Eye (tissue), 1 donor: ENCODE results near the gene RNF207.
"Not testable (repeated sequence)": the region's sequence is repeated elsewhere in the genome, so short reads cannot be mapped to it uniquely, and the experiment has no call there.

Experiments
- DNase-seq: peaks from one replicate; pipeline ENCODE4 v3.0.0-alpha.2; 2015

Gene RNF207

DNA sequence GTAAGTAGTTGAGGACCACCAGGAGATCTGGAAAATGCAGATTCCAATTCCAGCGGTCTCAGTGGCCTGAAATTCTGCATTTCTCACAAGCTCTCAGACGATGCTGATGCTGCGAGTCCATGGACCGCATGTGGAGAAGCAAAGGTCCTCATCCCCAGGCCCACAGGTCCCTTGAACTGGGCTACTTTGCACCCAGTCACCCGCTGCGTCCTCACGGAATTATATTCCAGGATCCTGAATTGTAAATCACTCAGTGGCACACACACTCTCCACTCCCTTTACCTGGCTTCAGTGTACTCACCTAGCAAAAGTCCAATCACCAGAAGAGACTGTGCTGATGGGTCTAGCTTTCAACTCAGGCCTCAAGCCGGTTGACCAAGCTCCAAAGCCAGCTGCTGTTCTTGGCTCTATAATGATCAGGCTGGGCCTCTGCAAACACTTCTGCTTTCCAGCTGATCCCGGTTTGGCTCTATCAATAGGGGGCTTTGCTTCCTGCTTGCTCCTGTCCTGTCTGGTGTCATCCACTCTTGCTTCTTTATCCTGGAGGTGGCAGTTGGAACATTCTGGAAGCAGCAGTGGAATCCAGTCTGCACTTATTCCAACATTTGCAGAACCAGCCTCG is 5.6 kb upstream of the RNF207 start:
- DNase-seq = no peak

DNA sequence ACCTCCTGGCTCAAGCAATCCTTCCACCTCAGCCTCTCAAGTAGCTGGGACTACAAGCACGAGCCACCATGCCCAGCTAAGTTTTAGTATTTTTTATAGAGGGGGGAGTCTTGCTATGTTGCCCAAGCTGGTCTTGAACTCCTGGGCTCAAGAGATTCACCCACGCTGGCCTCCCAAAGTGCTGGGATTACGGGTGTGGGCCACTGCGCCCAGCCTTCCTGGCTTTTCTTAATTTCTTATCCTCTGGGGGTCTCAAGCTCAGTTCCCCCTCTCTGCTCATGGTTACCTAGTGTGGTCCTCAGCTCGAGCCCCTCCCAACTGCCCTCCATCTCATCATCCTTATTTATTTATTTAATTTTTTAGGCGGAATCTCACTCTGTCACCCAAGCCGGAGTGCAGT is 3.7 kb upstream of the RNF207 start:
- no peak for DNase-seq

DNA sequence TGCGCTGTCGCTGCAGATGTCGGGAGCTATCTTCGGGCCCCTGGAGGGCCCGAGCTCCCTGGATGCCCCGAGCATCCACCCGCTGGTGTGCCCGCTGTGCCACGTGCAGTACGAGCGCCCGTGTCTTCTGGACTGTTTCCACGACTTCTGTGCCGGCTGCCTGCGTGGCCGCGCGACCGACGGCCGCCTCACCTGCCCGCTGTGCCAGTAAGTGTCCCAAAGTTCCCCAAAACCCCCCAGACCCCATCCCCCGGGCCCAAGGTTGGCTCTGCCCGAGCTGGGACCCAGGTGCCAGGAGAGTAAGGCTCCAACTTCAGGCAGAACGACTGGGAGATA is 569 bp downstream of the RNF207 start:
- DNase-seq = no peak

DNA sequence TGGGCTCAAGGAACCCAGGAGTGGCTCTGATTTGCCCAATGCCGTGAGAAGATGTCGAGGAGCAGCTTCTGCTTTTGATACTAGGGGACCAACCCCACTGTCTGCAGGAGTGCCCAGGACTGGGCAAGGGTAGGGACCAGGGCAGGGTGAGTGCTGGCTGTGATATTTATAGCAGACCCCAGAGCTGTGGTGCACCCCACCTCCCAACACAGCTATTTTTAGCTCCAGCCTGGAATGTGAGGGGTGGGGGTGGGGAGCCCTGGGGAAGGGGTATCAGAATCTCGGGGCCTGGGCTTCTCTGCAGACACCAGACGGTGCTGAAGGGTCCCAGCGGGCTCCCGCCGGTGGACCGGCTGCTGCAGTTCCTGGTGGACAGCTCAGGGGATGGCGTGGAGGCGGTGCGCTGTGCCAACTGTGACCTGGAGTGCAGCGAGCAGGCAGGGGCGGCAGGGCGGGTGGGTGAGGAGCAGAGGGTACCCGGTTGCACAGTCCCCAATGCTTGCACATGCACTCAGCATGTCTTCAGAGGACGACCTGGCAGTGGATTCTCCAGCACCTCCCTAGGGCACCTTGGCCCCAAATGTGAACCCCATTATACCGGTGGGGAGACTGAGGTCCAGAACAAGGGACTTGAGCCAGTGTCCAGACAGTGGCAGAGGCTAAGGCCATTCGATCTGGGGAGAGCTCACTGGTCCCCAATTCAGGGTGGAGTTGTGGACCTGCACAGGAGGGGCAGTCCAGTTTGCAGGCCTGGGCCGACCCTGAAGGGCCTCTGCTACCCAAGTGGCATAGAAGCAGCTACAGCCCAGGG is 1.4 kb downstream of the RNF207 start:
- DNase-seq = no peak

DNA sequence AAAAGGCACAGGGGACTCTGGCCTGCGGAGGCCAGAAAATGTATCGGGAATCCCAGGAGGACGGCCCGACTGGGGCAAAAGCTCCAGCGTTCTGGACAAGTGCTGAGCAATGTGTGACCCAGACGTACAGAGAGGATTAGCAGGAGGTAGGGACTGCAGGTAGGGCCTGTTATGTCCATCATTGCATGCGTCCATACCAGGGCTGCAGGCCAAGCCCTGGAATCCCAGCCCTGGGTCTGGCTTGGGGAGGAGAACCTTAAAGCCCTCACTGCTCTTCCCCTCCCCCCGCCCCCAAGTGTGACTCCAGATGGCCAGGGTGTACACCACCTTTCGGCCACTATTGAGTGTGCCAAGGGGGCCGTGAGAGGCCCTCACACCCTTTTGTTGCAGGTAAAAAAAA is 2.0 kb downstream of the RNF207 start:
- DNase-seq = no peak

DNA sequence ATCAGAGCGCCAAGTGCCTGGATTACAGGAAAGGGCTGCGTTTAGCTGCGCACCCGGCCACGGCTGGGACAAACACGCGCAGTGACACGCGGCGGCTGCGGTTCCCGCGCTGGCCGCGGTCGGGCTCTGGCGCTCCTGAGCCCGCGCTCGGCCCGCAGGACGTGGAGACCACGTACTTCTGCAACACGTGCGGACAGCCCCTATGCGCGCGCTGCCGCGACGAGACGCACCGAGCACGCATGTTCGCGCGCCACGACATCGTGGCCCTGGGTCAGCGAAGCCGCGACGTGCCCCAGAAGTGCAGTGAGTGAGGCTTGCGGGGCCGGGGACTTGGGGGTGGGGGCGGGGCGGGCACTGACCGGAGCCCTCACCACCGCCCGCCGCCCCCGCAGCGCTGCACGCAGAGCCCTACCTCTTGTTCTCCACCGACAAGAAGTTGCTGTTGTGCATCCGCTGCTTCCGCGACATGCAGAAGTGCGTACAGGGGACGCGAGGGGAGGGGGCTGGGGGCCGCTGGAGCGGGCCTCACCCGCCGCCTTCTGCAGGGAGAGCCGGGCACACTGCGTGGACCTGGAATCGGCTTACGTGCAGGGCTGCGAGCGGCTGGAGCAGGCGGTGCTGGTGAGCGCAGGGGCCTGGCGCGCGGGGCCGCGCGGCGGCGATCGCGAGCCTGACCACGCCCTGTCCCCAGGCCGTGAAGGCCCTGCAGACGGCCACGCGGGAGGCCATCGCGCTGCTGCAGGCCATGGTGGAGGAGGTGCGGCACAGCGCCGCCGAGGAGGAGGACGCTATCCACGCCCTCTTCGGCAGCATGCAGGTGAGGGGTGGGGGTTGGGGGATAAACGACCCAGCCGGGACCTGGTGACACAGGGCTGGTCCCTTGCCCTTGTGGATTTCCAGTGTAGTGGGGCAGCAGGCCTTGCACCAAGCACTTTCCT is 3.1 kb downstream of the RNF207 start:
- DNase-seq = peak; percentile 83

DNA sequence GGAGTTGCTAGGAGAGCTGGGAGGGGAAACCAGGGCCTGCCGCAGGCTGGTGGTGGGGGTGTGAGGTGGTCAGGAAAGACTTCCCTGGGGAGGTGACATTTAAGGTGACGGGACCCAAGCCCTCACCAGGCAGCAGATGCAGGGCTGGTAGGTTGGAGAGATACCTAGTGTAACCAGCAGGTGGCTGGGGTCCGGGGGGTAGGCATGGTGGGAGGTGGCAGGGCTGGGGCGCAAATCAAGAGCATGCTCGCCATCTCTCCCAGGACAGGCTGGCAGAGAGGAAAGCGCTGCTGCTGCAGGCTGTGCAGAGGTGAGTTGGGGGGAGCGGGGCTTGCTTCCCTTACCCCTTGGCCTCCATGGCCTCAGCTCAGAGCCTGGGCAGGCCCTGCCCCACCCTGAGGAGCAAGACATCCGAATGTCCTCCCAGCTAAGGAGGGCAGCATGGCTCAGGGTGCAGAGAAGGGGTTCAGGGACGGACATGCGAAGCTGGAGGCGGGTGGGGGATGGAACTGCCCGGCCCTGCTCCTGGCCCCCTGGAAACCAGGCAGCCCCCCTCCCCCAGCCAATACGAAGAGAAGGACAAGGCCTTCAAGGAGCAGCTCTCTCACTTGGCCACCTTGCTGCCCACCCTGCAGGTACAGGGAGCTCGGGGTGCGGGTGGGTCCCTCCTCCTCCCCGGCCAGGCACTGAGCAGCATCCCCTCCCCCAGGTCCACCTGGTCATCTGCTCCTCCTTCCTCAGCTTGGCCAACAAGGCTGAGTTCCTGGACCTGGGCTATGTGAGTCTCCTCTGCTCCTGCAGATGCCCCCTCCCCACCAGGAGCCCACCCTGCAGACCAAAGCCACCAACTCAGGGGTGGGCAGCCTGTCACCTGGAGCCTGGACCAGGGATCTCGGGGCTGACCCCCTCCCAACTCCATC is 4.0 kb downstream of the RNF207 start:
- peak; percentile 41 for DNase-seq

DNA sequence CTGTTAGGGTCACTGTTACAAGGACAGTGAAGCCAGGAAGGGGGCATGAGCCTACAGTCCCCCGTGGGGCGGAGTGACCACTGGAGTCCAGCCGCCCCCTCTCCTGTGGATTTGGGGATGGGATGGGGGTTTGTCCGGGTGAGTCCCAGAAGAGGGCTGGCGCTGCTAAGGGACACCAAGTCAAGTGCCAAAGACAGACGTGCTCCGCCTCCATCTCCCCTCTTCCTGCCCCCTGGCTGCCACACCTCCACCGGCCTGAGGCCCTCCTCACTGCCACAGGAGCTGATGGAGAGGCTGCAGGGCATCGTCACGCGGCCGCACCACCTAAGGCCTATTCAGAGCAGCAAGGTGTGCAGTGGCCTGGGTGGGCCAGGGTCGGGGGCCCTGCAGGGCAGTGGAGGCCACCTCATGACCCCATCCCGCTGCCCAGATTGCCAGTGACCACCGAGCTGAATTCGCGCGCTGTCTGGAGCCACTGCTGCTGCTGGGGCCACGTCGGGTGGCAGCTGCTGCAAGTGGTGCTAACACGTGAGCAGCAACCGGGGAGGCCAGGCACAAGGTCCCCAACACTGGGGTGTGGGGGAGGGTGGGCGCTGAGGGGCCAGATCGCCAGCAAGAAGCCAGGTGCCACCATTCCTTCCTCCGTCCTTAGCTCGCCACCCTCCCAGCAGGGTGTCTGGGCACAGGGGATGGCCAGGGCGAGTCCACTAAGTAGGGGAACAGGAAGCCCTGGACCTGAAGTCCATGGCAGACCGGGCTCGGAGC is 4.9 kb downstream of the RNF207 start:
- no peak for DNase-seq

DNA sequence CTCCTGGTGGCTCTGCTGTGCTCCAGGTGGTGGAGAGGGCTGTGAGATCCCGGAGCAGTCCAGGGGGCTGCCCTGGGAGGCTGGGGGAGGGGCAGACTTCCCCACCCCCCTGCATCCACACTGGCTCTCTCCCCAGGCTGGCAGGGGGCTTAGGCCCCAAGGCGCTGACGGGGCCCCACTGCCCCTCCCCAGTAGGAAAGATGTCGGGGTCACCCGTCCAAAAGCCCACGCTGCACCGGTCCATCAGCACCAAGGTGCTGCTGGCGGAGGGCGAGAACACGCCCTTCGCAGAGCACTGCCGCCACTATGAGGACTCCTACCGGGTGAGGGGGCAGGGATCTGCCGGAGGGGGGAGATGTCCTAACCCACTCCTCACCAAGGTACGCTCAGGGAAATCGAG is 5.8 kb downstream of the RNF207 start:
- no peak for DNase-seq

DNA sequence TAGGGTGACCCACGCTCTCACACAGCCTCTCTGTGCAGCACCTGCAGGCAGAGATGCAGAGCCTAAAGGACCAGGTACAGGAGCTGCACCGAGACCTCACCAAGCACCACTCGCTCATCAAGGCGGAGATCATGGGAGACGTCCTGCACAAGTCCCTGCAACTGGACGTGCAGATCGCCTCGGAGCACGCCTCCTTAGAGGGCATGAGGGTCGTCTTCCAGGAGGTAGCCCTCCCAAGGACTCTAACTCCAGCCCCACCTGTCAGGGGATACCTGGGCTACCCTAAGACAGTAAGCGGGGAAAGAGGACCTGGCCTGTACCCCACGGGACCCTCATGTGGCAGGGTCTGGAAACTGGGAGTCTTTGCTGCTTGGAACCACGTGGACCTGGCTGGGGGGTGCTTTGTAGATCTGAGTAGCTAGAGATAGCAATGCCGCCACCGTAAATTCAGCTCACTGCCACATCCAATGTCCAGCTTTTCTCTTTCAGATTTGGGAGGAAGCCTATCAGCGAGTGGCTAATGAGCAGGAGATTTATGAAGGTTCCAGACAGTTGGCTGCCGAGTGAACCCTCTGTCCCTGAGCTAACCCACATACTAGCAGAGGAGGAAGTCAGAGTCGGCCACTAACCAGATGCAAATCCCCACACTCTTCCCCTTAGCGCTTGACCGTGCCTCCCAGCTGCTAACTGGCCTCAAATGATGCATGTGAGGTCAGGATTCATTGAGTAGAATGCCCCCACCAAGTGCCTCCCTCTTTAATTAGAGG is 6.5 kb downstream of the RNF207 start:
- no peak for DNase-seq

DNA sequence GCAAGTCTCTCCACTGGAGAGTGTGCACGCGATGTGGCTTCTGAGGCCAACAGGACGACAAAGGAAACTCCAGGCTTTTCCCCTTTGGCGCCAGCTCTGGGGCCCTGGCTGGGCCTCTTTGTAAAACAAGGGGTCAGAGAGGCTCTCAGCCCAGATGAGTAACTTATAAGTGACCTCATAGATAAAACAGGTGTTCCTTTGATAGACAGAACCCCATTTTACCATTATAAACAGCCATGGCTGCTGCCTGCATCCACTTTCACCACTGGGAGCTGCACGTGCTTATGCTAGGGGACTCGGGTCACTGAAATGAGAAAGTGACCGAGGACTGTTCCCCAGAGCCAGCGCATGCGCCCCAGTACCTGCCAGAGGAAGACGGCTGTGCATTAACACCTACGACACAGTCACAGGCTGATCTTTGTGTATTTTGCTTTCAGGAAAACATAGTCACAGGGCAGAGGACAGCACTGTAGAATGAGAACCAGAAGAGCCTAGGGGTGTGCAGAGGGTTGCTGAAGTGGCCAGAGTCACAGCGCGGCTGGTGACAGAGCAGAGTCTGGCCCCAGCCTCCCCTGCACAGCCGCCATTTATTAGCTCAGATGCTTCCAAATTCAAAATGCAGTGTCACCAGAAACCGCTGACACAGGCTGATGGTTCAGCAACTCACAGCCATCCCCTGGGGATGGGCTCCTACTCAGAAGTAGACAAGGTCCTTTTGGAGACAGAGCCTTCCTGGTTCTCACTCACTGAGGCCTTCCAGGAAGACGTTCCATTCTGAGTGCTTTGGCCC is 12.7 kb downstream of the RNF207 start:
- peak; percentile 35 for DNase-seq

DNA sequence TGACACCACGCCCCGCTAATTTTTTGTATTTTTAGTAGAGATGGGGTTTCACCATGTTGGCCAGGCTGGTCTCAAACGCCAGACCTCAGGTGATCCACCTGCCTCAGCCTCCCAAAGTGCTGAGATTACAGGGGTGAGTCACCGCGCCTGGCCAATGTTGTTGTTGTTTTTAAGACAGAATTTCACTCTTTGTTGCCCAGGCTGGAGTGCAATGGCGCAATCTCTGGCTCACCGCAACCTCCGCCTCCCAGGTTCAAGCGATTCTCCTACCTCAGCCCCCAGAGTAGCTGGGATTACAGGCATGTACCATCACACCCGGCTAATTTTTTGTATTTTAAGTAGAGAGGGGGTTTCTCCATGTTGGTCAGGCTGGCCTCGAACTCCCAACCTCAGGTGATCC is 13.7 kb downstream of the RNF207 start:
- not testable (repeated sequence) for DNase-seq

DNA sequence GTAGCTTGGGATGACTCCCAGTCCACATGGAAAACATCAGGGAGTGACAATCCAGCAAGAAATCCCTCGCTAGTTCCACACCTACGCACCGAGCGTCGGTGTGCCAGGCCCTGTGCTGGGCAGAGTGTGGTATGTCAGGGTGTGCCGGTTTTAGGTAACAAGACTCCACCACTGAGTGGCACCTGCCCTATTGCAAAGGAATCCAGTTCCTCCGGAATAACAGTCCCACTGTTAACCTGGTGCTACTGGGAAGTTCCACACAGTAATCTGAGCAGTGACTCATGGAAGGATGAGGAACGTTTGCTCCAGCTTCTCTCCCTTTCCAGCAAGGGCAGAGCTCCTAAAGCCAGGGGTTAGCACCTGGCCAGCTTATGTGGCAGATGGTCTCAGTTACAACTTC is 14.3 kb downstream of the RNF207 start:
- no peak for DNase-seq

DNA sequence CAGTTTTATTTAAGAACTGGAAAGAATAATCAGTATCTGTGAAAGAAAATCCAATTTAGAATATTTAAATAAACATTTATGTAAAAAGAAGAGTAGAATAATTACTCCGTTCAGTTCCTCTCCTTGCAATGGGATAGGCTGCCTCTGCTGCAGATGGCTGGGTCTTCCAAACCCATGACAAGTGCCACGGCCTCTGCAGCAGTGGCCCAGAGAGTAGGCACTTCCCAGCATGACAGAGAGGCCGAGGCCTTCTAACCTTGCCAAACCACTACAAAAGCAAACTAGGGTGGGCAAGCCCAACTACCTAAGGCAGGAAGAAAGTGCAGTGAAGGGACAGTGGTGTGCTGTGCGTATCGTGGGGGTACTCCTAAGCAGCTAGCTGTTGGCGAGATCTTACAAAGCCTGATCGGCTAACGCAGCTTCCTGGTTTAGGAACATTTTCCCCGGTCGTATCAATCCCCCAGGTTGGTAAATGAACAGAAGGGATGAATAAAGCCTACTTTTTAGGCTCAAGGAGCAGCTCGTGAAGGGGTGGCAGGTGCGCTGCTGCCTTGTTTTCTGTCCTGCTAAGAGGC is 15.4 kb downstream of the RNF207 start:
- DNase-seq = no peak

DNA sequence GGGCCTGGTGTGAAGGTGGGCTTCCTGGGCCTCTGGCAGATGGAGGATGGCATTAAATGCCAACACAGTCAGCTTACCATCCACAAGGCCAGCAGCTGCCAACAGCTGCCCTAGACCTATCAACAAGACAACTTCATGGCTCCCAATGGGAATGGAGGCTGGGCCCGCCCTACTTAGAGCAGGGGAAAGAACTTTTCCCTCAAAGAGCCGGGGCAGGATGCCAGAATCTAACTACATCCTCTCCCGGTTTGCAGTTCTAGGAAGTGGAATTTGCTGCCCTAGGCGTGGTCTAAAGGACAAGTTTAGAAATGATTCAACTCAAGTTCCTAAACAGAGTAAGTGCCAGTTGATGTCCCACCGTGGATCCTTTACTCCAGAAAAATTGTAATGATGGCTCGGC is 16.7 kb downstream of the RNF207 start:
- DNase-seq = no peak

DNA sequence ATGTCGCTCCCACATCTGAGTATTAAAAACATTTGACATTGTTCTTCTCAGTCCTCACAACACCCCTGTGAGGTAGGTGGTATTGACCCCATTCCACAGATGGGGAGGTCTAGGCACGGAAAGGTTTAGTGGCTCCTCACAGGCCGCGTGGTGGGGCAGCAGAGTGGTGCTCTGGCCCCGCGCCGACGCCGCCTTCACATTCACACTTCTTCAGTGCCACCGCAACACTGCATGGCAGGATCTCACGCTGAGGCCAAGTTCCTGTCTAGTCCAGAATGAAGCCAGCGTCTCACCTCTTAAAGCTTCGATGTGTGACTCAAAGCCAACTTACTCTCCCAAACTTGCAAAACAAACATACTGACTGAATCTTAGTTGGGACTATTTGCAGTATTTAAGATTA is 17.7 kb downstream of the RNF207 start:
- no peak for DNase-seq

DNA sequence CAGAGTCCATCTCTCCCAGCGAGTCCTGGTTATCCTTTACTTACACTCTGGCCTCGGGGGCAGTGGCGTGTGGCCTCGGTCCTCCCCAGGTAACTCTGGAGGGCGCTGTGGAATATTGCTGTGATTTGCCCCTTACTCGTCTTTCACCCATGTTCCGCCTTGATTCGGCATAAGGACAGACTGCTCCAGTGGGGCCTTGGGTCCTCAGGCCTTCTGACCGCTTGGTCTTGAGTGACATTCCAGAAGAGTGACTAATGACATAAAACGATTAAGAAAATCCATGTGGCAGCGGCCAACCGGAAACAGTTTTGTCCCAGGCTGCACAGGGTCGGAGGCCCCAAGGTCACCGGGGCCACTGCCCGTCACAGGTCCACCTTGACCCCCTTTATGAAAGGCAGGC is 18.8 kb downstream of the RNF207 start:
- no peak for DNase-seq

DNA sequence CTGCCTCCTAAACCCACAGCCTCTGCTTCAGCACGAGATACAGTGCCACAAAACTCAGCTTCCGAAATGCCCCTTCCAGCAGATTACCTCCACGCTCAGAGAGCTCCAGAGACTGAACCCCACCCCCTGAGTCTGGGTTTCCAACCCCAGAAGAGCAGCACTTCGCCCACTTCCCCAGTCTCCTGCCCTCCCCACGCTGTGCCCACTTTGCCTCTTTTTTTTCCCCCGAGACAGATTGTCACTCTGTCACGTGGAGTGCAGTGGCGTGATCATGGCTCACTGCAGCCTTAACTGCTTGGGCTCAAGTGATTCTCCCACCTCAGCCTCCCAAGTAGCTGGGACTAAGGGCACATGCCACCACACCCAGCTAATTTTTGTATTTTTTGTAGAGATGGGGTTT is 19.7 kb downstream of the RNF207 start:
- no peak for DNase-seq

DNA sequence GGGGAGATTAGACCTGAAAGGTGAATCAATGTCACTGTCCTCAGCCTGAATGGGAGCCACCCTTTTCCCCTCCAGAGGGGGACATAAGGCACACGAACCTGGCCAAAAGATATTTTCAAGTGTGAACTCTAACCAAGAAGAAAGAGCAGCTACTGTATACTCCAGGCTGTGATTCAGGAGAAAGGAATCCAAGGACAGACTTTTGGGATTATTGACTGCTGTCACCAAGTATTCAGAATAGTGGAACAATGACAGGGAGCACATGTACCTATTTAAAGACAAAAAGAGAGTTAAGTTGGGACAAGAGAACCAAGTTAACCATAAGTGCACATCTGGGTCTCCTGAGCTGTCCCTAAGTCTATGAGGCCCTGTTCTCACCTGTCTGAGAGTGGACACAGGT is 27.5 kb downstream of the RNF207 start:
- DNase-seq = no peak
